Endodermal cell (in vitro differentiated cells): ENCODE measurements around the gene TRAF3IP1. TPM values are rescaled to one million over a fixed set of nuclear protein-coding genes. Genes with fewer than 3 reads are reported as not detected.
"Not testable (repeated sequence)": the region's sequence is repeated elsewhere in the genome, so short reads cannot be mapped to it uniquely, and the experiment has no call there.

Experiments used
- DNase-seq: peaks from one replicate; pipeline ENCODE4 v3.0.0-alpha.2; 2017
- H3K27ac ChIP-seq: 2 replicates; pipeline ENCODE4 v1.5.1; 2013; ENCODE audit warnings: mild to moderate bottlenecking, low read depth, low read length, moderate library complexity
- H3K27me3 ChIP-seq: 2 replicates; pipeline ENCODE4 v1.6.1; 2013; ENCODE audit warnings: mild to moderate bottlenecking, low read length, moderate library complexity; ENCODE audit not compliant: insufficient read depth, control insufficient read depth, poor library complexity, severe bottlenecking
- H3K36me3 ChIP-seq: 2 replicates; pipeline ENCODE4 v1.7.0; 2013; ENCODE audit warnings: mild to moderate bottlenecking, low read length, moderate library complexity; ENCODE audit not compliant: control insufficient read depth, insufficient read depth
- H3K4me1 ChIP-seq: one replicate; pipeline ENCODE4 v1.7.0; 2013; ENCODE audit warnings: low read length; ENCODE audit not compliant: control insufficient read depth, insufficient read depth
- H3K4me3 ChIP-seq: 2 replicates; pipeline ENCODE4 v1.5.1; 2013; ENCODE audit warnings: mild to moderate bottlenecking, low read length, moderate library complexity
- H3K9ac ChIP-seq: 2 replicates; pipeline ENCODE4 v1.6.1; 2013; ENCODE audit warnings: mild to moderate bottlenecking, low read length, moderate library complexity; ENCODE audit not compliant: poor library complexity, severe bottlenecking; ENCODE audit errors: extremely low read depth
- H3K9me3 ChIP-seq: 2 replicates; pipeline ENCODE4 v1.6.1; 2013; ENCODE audit warnings: mild to moderate bottlenecking, low read length, moderate library complexity; ENCODE audit not compliant: control insufficient read depth
- H3K27ac Mint-ChIP-seq: 2 replicates; pipeline ENCODE4 v1.8.0; 2020; ENCODE audit warnings: mixed read lengths
- H3K27me3 Mint-ChIP-seq: 2 replicates; pipeline ENCODE4 v1.8.0; 2021; ENCODE audit warnings: mild to moderate bottlenecking, mixed read lengths; ENCODE audit not compliant: insufficient read depth
- H3K36me3 Mint-ChIP-seq: 2 replicates; pipeline ENCODE4 v1.8.0; 2020; ENCODE audit warnings: low read depth, mixed read lengths
- H3K4me1 Mint-ChIP-seq: 2 replicates; pipeline ENCODE4 v1.8.0; 2020; ENCODE audit warnings: mixed read lengths
- H3K4me3 Mint-ChIP-seq: 2 replicates; pipeline ENCODE4 v1.8.0; 2020; ENCODE audit warnings: mild to moderate bottlenecking, moderate library complexity, mixed read lengths
- H3K9me3 Mint-ChIP-seq: 2 replicates; pipeline ENCODE4 v1.8.0; 2020; ENCODE audit warnings: mild to moderate bottlenecking, mixed read lengths
- CTCF ChIP-seq: fragments of 200-600 bp; sonication (generic); conservative IDR thresholded peaks from 2 replicates; pipeline ENCODE4 v1.5.0; 2021; ENCODE audit warnings: antibody characterized with exemption, mild to moderate bottlenecking
- WGBS, 2 experiments: methylation state at CpG; one replicate each; pipeline versions ENCODE4 v1.1.5 to v1.1.7; 2013; ENCODE audit warnings: missing lambda C conversion rate in 2 of 2, mixed read lengths in 1 of 2; ENCODE audit not compliant: insufficient coverage in 1 of 2, insufficient read length in 1 of 2; 5-methylcytosine and 5-hydroxymethylcytosine counted together
- total RNA-seq, 2 donors: library from RNA; stranded (reverse); fragmentation: NEBNext Ultra II Directional in 1 of 2; extraction: Animal tissue kit (Norgen Biotek cat#: 25700) in 1 of 2; gene quantifications; 2 replicates in 1 of 2; 3 replicates in 1 of 2; pipeline ENCODE4 v1.2.1, GENCODE V29; 2021

The TRAF3IP1 gene
- total RNA-seq, 2 donors from 2014 or later, result 21.9 to 28.3 TPM

GRCh38 chr2:238272156-238272555 is 48.2 kb upstream of the TRAF3IP1 start:
- no peak for TF ChIP-seq CTCF
- no peak overlapping the region for H3K9ac ChIP-seq
- no peak for DNase-seq
- no peaks in the 10 kb centered on the region for H3K27me3 ChIP-seq
- Mint-ChIP-seq H3K36me3 (peaks cover 67% of the 10 kb centered on the region), H3K27me3 (no peaks in the 10 kb centered on the region), H3K9me3 (no peaks in the 10 kb centered on the region), H3K4me1 (no peaks in the 10 kb centered on the region), H3K27ac (no peak overlapping the region), H3K4me3 (no peak overlapping the region)
- 92% methylated on average over 4 of the region's 4 CpGs; no CpG with 5 or more reads in 1 of the 2 experiments for WGBS, 2 experiments
- H3K9me3 ChIP-seq, result no peaks in the 10 kb centered on the region
- no peak overlapping the region for H3K4me3 ChIP-seq
- H3K4me1 ChIP-seq, result no peaks in the 10 kb centered on the region
- no peak overlapping the region for H3K27ac ChIP-seq
- H3K36me3 ChIP-seq, result peaks cover 67% of the 10 kb centered on the region

GRCh38 chr2:238273433-238273832 is 46.9 kb upstream of the TRAF3IP1 start:
- 96 to 100% methylated on average over 2 to 8 of the region's 10 CpGs for WGBS, 2 experiments
- H3K27ac Mint-ChIP-seq, H3K4me1 Mint-ChIP-seq, H3K9ac ChIP-seq, H3K4me3 Mint-ChIP-seq, H3K9me3 Mint-ChIP-seq, H3K27me3 ChIP-seq, H3K9me3 ChIP-seq, H3K4me1 ChIP-seq, H3K27ac ChIP-seq, H3K27me3 Mint-ChIP-seq, DNase-seq, H3K4me3 ChIP-seq: not testable (repeated sequence)
- peaks cover 59% of the 10 kb centered on the region for H3K36me3 Mint-ChIP-seq
- peaks cover 72% of the 10 kb centered on the region for H3K36me3 ChIP-seq

- no peaks in the 10 kb centered on the region for H3K27me3 Mint-ChIP-seq
- no peak overlapping the region for H3K4me3 Mint-ChIP-seq
- DNase-seq, result no peak
- Histone ChIP-seq H3K27me3 (no peaks in the 10 kb centered on the region), H3K4me3 (no peak overlapping the region), H3K36me3 (peaks cover 66% of the 10 kb centered on the region), H3K9ac (no peak overlapping the region), H3K27ac (no peak overlapping the region), H3K9me3 (no peaks in the 10 kb centered on the region), H3K4me1 (no peaks in the 10 kb centered on the region)
- H3K36me3 Mint-ChIP-seq, result peaks cover 54% of the 10 kb centered on the region
- TF ChIP-seq CTCF, result no peak
- H3K27ac Mint-ChIP-seq, result no peak overlapping the region
- peaks cover 9% of the 10 kb centered on the region for H3K4me1 Mint-ChIP-seq
- no peaks in the 10 kb centered on the region for H3K9me3 Mint-ChIP-seq
- WGBS, 2 experiments, result 90 to 95% methylated on average over 11 to 20 of the region's 20 CpGs
These were observed 46.0 kb upstream of the TRAF3IP1 start for GRCh38 chr2:238274152-238274865.
